NCI-H2081 treated with DMSO at 0.1 percent for 48 hours (cell line): ENCODE results near the gene FAM20C.
A peak's percentile ranks its signal among the peaks of the same experiment; 100 is the strongest.
"Not testable (repeated sequence)": the region's sequence is repeated elsewhere in the genome, so short reads cannot be mapped to it uniquely, and the experiment has no call there.

Experiments used
- DNase-seq: peaks from one replicate; lab custom pipeline; 2025; lab: John Stamatoyannopoulos, UW

The FAM20C gene

DNA sequence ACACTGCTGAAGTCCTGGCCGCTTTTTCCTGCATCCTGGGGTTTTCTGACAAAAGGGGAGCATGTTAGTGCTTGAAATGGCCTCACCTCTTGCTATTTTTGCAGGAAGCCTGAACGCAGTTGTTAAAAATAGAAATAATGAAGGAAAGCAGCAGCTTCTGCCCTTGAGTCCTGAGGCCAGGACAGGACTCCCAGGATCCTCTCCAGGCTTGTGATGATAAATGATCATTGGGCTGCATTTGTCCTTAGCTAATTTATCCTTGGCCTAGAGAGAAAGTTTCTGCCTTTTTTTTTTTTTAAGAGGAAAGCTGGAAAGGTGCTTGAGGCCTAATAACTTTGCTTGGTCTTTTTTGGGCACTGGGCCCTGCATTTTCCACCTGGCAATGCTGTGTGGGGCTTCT, 17.7 kb upstream of the FAM20C start:
- DNase-seq, result no peak

DNA sequence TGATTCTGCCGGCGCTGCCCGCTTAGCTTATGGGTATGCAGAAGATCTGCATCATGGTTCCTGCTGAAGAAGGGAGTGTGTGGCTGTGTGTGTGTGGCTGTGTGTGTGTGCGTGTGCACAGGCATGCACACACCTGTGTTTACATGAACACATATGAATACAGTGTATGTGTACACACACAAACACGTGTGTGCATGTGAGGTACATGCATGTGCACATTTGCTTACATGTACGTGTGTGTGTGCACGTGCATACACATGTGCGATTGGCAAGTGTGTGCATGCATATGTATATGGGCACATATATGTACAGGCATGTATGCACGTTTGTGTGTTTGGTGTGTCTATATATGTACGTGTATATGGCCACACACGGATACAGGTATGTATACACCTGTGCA, 16.4 kb upstream of the FAM20C start:
- DNase-seq, result no peak

DNA sequence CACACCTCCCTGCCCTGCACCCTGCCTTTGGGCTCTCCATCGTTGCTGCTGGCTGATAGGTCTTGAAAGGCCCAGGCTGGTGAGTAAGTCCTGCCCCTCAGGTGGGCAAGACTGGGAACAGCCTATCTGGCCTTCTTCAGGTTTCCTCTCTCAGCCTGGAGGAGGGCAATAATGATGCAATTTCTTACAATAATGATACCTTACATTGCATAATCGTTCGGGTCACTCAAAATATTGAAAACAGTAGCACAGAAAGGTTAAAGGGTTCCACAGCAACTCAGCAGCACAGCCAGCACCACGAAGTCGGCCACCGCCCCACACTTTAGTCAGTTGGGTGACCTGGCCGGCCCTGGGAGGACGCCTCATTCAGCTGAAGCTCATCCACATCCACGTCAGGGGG, 16.0 kb upstream of the FAM20C start:
- no peak for DNase-seq

DNA sequence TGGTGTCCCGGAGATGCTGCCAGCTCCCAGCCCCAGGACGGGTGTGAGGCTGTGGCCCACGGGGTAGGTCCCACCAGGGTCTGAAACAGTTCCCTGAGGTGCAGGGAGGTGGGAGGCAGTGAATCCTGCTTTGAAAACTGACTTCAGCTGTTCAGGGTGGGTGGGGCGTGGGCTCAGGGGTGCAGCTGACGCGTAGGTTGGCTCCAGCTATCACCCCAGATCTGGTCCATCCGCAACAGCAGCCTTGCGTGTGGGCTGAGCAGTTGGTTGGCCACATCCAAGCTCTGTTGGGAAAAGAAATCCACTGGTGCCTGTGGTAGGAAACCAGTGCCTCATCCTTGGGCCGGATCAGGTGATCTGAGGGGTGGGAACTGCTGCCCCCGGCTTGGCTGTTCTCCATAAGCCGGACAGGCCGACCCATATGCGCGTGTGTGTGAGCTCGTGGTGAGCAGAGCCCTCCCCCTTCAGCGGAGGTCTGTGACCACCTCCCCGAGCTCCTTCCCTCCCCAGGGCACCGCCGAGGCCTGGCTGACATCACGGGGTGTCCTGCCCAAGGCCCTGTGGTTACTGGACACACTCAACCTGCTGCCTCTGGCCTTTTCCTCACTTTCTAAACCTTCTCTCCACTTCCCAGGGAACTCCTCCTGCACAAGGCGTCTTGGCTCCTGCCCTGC, 15.4 kb upstream of the FAM20C start:
- DNase-seq, result no peak

DNA sequence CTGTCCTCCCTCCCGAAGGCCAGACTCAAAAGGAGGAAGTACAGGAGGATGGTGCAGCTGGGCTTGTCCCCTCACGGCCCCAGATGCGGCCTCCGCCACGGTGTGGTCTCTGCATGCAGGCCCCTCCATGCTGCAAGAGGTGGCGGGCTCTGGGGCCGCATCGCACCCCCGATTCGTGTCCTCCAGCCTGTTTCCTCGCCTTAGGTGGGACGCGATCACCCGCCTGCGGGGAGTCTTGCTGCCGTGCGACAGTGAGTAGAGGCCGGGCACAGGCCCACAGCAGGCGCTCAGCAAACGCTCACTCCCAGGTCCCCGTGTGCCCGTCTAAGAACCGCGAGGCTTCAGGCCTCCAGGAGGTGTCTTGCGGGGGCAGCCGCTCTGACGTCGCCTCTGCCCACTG, 13.9 kb upstream of the FAM20C start:
- no peak for DNase-seq

DNA sequence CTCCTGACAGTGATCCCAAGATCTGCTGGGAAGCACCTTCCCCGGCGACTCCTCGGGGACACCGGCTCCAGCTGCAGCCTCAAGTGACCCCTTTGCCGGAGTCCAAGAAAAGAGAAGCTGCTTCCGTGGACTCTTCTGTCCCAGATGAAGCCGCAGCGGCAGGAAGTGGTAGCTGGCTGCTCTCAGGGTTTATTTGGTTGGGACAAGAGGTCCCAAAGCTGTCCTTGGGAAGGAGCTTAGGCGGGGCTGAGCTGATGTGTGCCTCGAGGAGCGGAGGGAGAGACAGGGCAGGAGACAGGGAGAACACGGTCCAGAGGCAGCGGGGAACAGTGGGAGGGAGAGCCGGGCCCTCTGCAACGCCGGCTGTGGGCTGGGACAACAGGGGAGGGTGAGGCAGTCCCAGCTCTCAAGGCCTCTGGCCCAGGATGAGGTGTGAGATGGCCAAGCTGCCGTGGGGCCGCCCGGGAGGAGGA, 13.1 kb upstream of the FAM20C start:
- no peak for DNase-seq

DNA sequence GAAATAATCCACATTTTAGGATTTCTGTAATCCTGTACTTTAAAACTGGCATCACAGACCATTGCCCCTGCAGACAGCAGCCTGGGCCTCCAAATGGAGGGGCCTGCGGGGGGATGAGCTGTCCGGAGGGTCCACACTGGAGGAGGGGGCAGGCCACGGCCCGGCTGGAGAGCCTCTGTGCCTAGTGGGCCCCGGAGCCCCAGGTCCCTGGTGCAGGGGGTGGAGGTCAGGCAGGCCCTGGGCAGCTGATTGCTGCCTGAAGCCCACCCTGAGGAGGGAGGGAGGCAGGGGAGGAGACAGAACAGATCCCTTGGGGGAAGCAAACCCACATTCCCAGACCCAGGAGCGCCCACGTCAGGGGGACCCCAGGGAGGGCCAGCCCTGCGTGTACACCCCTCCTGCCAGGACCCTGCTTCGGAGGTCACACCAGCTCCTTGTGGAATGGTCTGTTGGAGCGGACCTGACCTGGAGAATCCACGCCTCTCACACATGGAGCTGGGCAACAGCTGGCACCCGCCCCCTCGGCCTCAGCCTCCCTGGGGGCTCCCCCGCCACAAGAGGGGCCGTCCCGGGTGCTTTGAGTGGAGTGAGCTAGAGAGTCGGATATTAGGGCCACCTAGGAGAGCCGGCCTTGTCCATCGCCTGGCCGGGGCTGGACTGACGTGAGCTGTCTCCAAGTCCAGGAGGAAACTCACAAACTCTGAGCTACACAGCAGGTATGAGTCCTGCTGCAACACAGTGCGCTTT, 12.2 kb upstream of the FAM20C start:
- no peak for DNase-seq

DNA sequence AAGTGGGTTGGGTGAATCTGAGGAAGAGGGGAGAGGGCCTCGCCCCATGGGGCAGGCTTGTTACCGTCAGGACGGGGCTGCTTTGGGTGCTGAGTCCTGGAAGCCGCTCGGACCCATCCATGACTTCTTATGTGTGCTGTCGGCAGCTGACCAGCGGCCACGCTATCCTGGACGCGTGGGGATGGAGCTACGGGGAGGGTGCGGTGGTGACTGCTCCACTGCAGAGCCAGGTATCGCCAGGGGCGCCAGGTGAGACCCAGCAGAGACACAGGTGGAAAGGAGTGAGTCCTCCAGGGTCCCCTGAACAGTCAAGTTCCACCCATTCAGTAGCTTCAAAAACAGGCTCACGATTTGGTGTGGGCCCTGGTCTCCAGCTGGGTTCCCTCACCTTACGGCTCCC, 10.6 kb upstream of the FAM20C start:
- no peak for DNase-seq

DNA sequence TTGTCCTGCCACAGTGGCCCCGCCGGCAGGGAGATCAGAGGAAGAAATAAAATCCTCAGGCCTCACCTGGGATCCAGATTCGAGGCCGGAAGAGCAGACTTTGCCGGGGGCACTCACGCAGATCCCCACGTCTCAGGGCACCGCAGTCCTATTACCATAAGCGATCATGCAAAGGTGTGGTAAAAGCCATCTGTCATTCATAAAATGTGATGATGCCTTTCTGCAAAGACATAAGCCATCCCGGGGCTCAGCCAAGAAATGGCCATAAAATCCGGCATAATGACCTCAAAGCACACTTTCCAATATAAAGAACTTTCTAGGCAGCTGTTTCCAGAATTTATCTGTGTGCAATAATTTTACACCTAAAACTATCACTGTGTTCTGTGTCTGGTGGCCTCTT, 9.9 kb upstream of the FAM20C start:
- not testable (repeated sequence) for DNase-seq

DNA sequence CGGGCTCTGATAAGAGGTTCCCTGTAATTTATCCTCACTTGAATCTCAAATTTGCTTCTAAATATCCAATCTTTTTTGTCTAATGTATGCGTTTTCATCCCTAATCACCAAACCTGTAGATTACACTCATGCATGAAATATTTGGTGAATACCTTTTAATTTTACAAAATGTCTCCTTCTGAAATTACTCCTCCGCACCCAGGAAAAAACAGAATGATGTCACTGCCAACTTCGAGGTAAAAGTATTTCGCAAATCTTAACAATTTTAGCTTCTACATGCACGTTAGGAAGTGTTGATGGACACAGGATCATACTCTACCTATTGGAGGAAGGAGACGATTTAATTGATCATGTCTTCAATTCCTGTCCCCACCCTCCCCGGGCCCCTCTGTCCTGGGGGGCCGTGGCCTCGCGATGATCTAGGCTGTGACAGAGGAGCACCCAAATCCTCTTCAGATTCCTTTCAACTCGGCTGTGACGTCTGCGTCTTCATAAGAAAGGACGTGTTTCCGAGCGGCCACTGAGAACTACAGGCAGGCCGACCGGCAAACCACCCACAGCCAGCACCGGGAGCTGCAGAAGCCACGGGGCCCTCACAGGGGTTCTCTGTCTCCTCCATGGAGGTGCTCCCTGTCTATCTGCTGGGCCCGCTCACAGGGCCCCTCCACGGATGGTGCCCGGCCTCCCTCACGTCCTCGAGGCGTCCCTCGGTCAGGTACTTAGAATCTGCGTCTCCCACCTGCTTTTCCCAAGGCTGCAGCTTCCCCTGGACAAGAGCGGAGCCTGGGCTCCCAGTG, 8.7 kb upstream of the FAM20C start:
- no peak for DNase-seq

DNA sequence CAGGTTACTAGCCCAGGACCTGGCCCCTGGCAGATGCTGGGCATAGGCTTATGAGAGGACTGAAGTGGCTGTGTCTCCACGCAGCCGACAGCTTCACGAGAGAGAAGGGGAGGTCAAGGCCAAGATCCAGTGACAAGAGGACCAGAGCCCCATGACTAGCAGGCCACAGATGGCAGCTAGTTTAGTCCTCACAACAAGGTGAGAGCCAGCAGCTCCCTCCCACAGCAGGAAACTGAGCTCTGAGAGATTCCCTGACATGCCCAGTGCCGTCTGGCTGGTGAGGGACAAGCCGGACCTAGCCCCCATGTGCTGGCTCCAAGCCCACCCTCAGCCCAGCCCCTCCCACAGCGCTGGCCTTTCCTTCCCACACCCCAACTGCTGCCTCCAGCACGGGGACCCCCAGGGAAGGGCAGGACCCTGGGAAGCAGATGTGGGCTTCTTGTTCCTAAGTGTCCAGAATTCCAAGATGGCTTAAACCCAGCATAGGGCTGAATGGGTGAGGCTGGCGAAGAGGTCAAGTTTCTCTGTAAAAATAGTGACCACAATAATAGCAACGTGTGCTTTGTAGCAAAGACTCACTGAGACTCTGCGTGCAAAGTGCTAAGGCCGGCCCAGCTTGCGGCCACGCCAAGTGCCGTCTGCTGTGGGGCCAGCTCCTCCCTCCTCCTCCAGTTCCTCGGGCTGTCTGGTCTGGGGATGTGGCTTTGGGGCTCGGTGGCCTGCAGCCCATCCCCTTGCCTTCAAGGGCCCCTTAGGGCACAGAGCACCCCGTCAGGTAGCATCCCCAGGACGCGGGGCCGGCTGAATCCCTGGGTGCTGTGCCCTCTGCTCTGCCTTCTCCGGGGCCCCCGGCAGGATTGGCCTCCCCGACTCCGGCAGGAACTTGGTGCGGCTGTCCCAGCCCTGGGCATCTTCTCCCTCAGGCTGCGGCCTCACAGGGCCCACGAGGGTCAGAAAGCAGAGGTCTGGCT, 7.8 kb upstream of the FAM20C start:
- DNase-seq, result no peak

DNA sequence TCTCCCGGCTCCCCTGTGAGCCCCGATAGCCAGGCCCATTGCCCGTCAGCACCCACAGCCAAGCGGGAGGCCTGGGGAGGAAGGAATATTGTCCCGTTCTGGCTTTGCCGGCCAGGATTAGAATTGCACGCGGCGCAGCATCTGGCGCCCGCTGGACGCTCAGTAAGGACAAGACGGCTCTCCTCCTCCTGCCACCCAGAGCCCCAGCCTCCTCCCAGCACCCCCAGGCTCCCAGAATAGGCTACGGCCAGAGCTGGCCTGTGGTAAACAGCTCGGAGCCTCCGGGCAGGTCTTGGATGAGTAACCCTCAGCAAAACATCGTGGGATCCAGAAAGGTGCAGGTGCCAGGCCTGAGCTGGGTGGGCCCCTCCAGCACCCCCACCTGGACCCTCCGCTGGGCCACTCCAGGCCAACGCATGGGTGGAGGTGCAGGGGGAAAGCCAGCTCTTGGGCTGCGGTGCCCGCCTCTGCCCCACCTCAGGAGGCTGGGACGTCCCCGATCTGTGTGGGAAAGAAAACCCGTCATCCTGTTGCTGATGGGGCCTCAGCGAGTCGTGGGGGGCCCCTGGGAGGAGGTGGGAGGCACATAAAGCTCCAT, 5.8 kb upstream of the FAM20C start:
- no peak for DNase-seq

DNA sequence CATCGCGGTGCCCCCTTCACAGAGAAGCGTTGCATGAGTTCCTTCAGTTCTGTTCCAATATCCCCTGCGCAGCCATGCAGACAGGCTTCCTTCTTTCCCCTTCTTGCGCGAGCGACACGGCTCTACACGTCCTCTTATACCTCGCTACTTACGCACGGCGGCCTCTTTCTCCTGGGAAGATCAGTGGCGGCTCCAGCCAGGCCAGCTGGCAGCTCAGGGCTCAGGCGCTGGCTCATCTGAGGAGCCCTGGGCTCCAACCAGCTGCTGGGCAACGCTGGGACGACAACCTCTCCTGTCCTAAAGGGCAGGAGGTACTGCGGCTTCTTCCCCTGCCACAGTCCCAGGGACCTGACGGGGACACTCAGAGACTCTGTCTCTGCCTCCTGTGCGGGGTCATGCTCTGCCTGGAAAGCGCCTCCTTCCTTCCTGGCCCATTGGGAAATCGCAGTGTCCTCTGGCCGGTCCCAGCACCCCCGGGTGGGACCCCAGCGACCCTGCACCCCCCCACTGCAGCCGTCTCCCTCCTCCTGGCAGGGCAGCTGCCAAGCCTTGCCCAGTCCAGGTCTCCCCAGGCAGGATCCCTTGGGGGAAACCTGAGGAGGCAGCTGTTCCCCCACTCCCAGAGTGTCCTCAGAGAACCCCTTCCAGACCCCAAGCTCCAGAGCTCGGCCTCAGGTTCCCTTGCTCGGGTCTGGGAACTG, 5.0 kb upstream of the FAM20C start:
- no peak for DNase-seq

DNA sequence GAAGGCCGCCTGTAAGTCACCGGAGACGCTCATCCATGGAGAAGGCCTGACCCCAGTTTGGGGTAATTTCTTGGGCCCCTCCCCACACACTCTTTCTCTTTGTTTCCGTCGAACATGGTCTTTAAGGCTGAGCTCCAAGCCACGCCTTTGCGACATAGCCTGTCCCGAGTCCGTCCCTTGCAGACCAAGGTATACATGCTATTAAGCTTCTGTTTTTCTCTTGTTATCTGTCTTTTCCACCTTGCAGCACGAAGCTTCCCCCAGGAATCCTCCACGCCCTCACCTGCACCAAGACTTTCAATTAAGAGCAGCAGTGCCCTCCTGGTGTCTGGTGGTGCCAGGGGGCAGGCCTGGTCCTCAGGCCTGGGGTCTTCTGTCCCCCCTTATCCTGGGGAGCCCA, 4.2 kb upstream of the FAM20C start:
- DNase-seq, result no peak

DNA sequence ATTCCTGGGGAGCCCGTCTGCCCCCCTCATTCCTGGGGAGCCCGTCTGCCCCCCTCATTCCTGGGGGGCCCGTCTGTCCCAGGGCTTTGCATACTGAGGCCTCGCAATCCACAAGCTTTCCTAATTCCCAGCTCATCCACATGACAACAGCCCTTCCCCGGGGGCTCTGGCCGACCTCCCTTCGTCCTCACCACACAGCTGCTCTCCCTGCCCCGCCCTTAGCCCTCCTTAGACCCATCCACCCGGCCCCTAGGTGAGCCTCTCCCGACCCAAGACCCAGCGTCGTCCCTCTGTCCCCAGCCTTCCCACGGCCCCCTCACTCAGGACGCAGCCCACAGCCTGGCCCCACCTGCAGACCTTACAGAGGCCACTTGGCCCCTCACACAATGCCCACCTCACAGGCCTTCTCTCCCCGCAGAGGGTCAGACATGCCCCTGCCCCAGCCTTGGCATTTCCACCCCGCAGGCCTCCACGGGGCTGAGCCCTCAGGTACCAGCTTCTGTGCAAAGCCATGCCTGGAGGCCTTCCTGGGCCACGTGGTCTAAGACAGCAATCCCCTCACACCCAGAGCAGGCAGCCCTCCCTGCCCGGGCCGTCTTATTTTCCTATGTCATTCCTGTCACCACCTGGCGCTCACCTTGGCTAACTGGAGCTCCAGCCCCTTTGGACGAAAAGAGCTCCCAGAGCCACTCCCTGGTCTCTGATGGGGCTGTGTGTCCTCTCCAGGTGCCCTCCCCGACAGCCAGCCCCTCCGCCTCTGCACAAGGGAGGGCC, 3.5 kb upstream of the FAM20C start:
- DNase-seq, result no peak

DNA sequence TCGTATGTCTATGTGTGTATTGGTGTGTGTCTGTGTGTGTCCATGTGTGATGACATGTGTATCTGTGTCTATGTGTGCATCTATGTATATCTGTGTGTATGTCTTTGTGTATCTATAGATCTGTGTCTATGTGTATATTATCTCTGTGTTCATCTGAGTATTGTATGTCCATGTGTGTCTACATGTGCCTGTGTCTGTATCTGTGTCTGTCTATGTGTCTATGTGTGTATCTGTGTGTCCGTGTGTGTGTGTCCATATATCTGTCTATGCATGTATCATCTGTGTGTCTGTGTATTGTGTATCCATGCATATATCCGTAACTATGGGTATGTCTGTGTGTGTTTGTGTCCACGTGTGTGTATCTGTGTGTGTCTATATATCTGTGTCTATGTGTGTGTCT, 2.7 kb upstream of the FAM20C start:
- DNase-seq, result no peak

DNA sequence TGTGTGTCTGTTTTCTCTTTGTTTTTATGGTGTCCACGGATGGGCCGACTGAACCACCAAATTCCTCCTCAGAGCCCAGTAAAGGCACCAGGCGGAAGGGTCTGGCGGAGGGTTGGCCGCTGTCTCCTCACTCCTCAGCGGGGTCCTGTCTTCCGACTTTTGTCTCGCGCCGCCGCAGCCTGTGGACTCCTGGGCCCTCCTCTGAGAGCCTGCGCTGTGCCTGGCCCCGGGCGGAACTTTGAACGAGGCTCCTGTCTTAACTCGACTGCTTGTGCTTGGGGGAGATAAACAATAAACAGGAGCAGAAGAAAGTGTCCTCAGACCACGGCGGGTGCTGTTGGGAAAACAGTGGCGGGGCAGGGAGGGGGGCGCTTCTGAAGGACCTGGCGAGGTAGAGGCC, 2.2 kb upstream of the FAM20C start:
- DNase-seq, result no peak

DNA sequence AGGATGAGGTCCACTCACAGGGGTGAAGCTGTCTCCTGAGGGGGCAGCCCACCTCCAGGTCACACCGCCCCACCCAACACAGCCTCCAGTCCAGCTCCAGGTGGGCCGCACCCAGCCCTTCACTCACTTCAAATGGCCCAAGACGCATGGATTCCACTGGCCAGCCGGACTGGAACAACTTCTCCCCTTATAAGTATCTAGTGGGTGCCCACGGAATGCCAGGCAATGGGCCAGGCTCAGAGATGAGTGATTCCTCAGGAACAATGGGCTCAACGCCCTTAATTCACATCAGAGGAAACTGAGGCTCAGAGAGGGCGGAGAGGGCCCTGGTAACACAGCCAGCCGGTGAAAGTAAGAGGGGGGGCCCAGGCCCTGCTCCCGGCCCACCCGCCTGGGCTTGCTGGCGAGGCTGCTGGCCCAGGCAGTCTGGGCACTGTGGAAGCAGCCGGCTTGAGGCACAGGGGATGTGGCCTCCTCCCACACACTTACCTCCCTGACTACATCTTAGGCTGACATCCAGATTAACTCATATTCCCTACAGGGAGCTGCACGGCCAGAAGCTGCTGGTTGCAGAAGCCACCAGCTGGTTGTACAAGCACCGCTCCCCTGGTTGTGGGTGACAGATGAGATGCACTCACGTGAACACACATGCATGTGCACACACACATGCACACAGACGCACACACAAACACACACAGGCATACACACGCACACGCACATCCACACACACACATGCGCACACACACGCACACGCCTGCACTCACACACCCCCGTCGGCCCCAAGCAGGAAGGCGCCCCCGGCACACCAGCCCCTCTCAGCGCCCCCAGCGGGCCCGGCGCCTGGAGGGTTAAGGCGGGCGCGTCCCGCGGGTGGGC, 1.0 kb upstream of the FAM20C start:
- DNase-seq, result peak; percentile 11
